GM19467 (cell line): ENCODE results near the gene CERS6.
A peak's percentile ranks its signal among the peaks of the same experiment; 100 is the strongest.

Source experiments
- ATAC-seq: cut with Tn5 transposase; IDR thresholded peaks from one replicate; pipeline ENCODE4 v1.9.1; 2021; ENCODE audit warnings: mild to moderate bottlenecking, moderate library complexity; ENCODE audit not compliant: unreplicated experiment

Gene CERS6

DNA sequence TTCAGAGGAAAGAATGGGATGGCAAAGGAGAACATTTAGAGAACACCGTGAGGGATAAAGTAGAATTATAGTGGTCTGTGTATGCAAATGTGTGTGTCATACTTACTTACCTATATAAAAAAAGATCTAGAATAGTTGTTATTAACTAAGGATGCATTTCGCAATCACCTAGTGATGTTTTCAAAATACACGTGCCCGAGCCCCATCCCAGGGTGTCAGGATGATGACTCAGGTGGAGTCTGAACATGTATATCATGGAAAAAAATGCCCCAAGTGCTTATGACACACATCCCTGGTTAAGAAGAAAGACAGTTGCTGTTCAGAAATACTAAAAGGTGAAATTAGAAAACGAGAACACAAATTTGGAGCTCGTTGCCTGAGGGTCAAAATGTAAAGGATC is 109.0 kb downstream of the CERS6 start:
- ATAC-seq = no peak

GRCh38 chr2:168565512-168565911 is 109.4 kb downstream of the CERS6 start:
- no peak for ATAC-seq

DNA sequence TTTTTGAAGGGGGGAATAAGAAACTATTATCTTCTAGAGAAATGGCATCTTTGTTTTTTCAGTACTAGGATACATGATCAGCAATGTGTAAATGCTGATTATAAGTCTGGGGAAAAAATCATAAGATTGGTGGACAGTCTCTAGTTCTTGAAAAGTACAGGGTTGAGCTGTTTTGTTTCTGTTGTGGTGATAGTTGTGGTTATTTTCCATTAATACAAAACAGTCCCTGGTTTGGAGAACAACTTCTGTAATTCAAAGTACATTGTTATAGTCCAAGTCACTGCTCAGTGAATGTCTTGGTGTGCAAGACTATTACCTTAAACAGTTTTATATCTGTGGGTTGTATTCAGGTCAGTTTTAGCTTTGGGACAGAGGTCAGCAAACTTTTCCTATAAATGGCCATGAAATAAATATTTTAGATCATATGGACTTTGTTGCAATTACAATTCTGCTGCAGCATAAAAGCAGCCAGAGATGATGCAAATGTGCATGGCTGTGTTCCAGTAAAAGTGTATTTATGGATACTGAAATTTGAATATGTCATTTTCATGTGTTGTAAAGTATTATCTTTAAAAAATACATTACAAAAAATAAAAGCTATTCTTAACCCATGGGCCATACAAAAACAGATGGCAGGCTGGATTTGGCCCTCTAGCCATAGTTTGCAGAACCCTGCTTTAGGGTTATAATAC is 111.0 kb downstream of the CERS6 start:
- ATAC-seq = no peak

GRCh38 chr2:168567836-168568235 is 111.8 kb downstream of the CERS6 start:
- no peak for ATAC-seq

GRCh38 chr2:168568476-168569267 is 112.6 kb downstream of the CERS6 start:
- no peak for ATAC-seq

- ATAC-seq = no peak
Measured at GRCh38 chr2:168571061-168571460, 115.0 kb downstream of the CERS6 start.

- no peak for ATAC-seq
Measured at GRCh38 chr2:168573128-168573903, 117.2 kb downstream of the CERS6 start.

- ATAC-seq = no peak
Measured at GRCh38 chr2:168574856-168575630, 119.0 kb downstream of the CERS6 start.

GRCh38 chr2:168577885-168578284 is 121.8 kb downstream of the CERS6 start:
- no peak for ATAC-seq

DNA sequence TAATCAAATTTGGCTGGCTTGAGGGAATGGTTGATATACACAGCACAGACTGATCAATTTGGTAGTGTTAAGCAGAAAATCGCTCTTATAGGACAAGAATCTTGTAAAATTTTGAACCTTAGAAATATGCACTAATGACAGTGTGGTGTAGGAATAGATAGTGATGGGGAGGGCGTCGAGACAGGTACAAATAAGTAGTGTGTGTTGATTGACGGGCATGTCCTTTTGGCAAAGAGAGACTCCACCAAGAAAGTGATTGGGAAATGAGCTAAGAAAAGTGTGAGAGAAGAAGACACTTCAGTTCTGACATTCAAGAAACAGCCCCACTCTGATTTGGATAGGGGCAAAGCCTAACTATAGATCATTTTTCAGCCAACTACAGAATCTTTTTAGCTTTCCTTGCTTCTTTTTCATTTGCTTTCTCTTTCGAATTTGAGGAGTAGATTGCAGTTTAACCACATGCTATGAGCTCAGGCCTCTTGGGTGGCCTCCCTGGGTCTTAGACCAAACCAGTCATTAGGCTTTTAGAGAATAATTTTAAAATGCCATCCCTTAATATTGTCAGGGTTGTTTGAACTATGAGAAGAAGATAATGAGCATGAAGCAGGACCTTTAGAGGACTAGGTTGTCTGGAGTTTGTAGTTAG is 127.1 kb downstream of the CERS6 start:
- ATAC-seq = peak; percentile 54

- ATAC-seq = no peak
Measured at GRCh38 chr2:168583710-168584521, 127.8 kb downstream of the CERS6 start.

DNA sequence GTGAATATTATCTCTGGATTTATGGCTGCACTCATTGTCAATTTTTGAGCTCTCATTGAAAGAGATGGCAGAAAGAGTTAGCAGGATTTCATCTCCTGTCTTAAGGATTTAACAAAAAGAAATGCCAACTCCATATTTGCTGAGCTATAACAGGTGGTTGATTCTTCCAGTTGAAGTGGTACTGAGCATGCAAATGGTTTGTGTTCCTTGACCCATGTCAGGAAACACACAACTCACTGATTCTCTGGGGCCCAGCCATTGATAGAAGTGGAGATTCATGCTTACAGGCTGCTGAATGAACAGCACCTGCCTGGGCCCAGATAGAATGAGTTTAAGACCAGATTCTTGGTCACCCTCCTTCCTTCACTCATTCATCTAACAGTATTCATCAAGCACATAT is 128.8 kb downstream of the CERS6 start:
- no peak for ATAC-seq

- ATAC-seq = no peak
Measured at GRCh38 chr2:168585700-168586099, 129.6 kb downstream of the CERS6 start.

DNA sequence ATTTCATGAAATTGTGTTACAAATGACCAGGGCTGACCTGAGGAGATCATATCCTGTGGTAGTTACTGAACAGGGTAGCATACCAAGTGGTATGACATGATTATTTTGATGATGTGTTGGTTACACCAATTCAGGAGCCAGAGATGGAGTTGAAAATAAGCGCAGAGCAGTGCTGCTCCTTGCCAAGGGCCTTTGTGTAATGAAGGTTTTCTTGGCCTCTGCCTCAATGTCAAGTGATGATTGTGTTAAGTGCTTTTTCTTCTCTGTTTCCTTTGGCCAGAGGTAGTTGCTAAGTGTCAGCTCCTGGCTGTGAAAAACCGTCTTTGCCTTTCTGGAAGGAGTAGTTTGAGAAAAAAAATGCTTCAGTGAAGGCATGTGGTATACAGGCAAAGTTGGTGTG is 131.2 kb downstream of the CERS6 start:
- ATAC-seq = no peak

- ATAC-seq = no peak
Measured at GRCh38 chr2:168589236-168590211, 133.5 kb downstream of the CERS6 start.

GRCh38 chr2:168592181-168592831 is 136.2 kb downstream of the CERS6 start:
- ATAC-seq = no peak

DNA sequence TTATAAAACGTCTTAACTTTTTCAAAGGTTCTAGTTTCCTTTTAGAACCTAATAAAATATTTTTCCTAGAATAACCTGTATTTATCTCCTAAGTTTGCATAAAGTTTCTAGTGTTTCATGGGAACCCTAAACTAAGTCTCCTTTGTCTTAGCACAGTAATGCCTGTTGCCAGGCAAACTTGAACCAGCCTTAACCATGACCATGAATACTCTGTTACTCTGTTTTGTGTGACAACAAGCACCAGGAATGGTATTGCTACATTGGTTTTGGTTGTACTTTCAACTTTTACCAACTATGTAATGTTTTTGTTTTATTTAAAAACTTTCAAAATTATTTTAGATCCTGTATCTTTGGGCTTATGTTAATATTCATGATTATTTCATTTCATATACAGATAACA is 137.6 kb downstream of the CERS6 start:
- ATAC-seq = no peak

DNA sequence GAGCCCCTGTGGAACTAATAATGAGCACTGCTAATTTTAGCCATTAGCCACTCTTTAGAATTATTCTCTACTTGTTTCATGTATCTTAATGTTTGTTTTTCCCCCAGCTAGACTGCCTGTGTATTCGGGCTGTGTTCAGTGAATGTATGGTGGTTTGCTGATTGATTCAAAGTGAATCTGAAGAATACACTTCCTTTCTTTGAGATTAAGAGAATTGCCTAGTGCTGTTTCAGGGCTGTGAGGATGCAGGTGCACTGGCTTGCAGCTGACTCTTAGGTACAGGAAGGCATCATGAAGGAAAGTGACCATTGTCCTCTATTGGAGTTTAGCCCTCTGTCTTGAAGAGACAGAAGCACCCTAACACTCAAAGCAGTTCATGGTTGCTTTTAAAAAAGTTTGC is 138.7 kb downstream of the CERS6 start:
- peak; percentile 50 for ATAC-seq
